ENCODE measurements around the gene MAK.
"Not testable (repeated sequence)": the region's sequence is repeated elsewhere in the genome, so short reads cannot be mapped to it uniquely, and the experiment has no call there.

- TF ChIP-seq POLR2A, POLR2AphosphoS5 (IDR thresholded peaks at IDR 0.05; ENCODE audit: low read depth, low read length): not testable (repeated sequence)
These were observed 86.6 kb downstream of the MAK start for GRCh38 chr6:10751757-10752156.
